SJSA1 (cell line): ENCODE data around the gene PLXNA4. TPM values are rescaled to one million over a fixed set of nuclear protein-coding genes. Genes with fewer than 3 reads are reported as not detected.

Experiments used
- DNase-seq, 2 experiments: peaks; one replicate each; pipeline ENCODE4 v3.0.0-alpha.2; 2015 to 2020; ENCODE audit warnings: low spot score in 2 of 2, low read depth in 1 of 2
- H3K27ac ChIP-seq: fragments of 250-450 bp; sonication (Bioruptor Pico); 2 replicates; pipeline ENCODE4 v1.5.1; 2020; ENCODE audit warnings: mild to moderate bottlenecking, moderate library complexity
- H3K27me3 ChIP-seq: fragments of 250-450 bp; sonication (Bioruptor Pico); replicated peaks from 2 replicates; pipeline ENCODE4 v1.5.1; 2020; ENCODE audit warnings: mild to moderate bottlenecking, moderate library complexity
- H3K36me3 ChIP-seq: fragments of 250-450 bp; sonication (Bioruptor Pico); 2 replicates; pipeline ENCODE4 v1.5.1; 2020; ENCODE audit warnings: mild to moderate bottlenecking
- H3K4me1 ChIP-seq: fragments of 250-450 bp; sonication (Bioruptor Pico); replicated peaks from 2 replicates; pipeline ENCODE4 v1.6.1; 2021; ENCODE audit warnings: mild to moderate bottlenecking
- H3K4me3 ChIP-seq: fragments of 250-450 bp; sonication (Bioruptor Pico); 2 replicates; pipeline ENCODE4 v1.5.1; 2020; ENCODE audit warnings: mild to moderate bottlenecking
- H3K9me3 ChIP-seq: fragments of 250-450 bp; sonication (Bioruptor Pico); replicated peaks from 2 replicates; pipeline ENCODE4 v1.5.1; 2020; ENCODE audit warnings: mild to moderate bottlenecking
- total RNA-seq: library from RNA; depleted of rRNA; stranded (reverse); fragments of >200 nt; shearing (Covaris generic); gene quantifications from 2 replicates; pipeline ENCODE4 v1.2.3, GENCODE V29; 2014

Gene PLXNA4
- total RNA-seq, 1 experiment from 2014 or later = not detected

DNA sequence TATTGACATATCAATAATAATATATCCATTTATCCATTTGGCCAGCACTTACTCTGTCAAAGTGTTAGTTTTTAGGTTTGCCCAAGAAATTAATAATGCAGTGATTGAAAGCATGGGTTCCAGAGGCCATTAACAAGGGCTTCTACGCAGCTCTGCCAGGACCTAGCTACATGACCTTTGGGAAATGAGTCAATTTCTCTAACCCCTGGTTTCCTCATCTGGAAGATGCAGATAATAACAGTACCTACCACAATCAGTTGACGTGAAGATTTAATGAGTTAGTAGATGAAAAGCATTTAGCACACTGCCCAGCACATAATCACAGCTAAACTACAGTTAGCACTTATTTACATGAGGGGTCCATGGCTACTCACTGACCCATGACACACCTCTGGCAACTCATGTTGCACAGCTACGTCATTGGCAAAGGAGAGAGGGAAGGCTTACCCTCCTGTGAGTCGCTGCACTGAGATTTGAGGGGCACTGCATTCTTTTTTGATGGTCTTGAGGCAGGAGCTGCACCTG, 263.7 kb downstream of the PLXNA4 start:
- DNase-seq = no peak
- no peak overlapping the region for H3K4me3 ChIP-seq
- H3K36me3 ChIP-seq = no peaks in the 10 kb centered on the region
- no peak overlapping the region for H3K27ac ChIP-seq
- H3K27me3 ChIP-seq = no peaks in the 10 kb centered on the region
- H3K9me3 ChIP-seq = no peaks in the 10 kb centered on the region
- no peaks in the 10 kb centered on the region for H3K4me1 ChIP-seq

DNA sequence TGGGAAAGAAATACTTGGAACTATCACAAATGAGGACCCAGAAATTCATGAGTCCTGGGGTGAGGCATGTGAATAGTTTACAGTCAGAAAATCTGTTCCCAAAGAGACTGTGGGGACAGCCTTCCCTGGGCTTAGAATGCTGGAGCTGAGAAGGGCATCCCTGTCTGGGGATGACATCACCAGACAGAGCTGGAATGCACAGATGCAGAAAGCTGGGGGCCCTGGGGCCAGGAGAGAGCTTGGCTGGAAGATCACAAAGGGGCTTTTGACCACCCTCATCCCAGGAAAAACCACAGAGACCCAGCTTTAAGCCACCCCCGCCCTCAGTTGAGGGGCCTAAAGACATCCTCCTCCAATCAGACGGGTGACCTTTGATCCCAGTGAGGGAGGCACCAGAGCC, 264.5 kb downstream of the PLXNA4 start:
- Histone ChIP-seq H3K9me3 (no peaks in the 10 kb centered on the region), H3K4me3 (no peak overlapping the region), H3K36me3 (no peaks in the 10 kb centered on the region), H3K27me3 (no peaks in the 10 kb centered on the region), H3K4me1 (no peaks in the 10 kb centered on the region), H3K27ac (no peak overlapping the region)
- no peak for DNase-seq

DNA sequence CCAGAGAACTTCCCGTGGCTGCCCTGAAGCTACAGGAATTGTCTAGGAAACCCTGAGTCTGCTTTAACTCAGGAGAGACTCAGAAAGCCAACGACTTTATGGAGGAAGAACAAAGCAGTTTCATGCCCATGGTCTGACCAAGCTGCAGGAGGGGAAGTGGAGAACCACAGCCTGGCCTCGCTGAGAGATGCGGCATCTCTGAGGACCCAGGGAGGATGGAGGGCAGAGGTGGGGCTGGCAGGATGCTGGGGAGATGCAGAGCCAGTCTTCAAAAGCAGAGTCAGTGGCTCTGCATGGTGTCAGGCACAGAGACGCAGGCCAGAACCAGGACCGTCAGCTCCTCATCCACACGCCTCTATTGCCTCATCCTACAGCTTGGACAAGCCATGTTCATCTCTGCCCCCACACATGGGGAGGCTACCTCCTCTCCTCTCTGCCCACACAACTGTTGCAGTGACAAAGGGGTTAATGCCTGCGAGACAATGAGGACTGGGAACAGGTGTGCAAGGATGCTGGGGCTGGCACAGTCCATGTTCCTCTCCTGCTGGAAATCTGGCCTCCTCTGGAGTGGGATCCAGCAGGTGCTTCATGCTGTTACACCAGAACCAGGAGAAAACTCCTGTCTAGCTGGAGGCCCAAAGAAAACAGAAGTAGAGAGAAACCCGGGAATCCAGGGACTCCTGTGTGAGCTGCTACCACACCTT, 267.0 kb downstream of the PLXNA4 start:
- Histone ChIP-seq H3K9me3 (no peaks in the 10 kb centered on the region), H3K4me1 (no peaks in the 10 kb centered on the region), H3K36me3 (no peaks in the 10 kb centered on the region), H3K27ac (no peak overlapping the region), H3K27me3 (no peaks in the 10 kb centered on the region), H3K4me3 (no peak overlapping the region)
- no peak for DNase-seq

DNA sequence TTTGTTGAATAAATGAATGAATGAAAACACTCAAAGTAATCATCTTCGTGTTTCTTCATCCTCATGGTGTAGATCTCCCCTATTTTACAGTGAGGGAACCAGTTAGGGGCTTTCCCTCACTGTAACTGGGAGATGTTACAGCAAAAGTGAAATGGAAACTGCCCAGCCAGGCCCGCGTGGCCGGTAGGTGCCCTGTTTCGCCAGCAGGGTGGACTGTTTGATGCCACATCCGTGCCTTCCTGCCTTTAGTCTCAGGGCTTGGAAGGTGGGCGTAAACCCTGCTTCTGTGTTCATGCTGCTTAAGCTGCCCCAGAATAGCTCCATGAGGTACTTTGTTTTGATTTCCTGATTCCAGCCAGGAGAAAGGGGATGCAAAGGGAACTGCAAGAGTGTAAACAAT, 268.8 kb downstream of the PLXNA4 start:
- no peaks in the 10 kb centered on the region for H3K4me1 ChIP-seq
- H3K27ac ChIP-seq = no peak overlapping the region
- no peak for DNase-seq
- no peak overlapping the region for H3K4me3 ChIP-seq
- no peaks in the 10 kb centered on the region for H3K27me3 ChIP-seq
- H3K36me3 ChIP-seq = no peaks in the 10 kb centered on the region
- no peaks in the 10 kb centered on the region for H3K9me3 ChIP-seq

DNA sequence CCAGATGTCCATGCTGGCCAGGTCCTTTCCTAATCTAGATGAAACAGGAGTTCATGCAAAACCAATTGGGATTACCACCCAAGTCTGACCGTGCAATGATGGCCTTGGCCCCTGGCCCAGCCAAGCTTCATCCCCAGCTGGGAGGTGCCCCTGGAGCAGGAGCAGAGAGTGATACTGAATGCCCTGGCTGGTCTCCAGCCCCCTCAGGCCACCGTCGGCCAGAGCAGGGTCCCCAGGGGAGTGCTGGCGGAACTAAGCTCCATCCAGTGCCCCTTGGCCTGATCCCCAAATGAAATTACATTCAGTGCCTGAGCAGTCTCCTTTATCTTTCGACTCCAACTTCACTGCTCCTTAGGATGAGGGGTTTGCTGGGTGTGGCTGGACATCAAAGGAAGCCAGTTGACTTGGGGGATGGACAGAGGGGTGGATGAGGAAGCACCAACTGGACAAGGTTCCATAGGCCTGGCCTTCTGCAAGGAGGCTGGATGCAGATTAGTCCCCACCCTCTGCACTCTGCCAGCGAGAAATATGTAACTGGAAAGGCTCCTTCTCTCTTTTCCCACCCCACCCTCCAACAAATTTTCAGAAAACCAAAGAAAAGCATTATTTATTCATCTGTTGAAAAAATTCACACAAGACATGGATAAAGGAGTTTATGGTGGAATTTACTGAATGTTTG, 275.5 kb downstream of the PLXNA4 start:
- no peaks in the 10 kb centered on the region for H3K27me3 ChIP-seq
- H3K9me3 ChIP-seq = no peaks in the 10 kb centered on the region
- no peaks in the 10 kb centered on the region for H3K36me3 ChIP-seq
- H3K4me3 ChIP-seq = no peak overlapping the region
- no peaks in the 10 kb centered on the region for H3K4me1 ChIP-seq
- H3K27ac ChIP-seq = no peak overlapping the region
- no peak for DNase-seq

DNA sequence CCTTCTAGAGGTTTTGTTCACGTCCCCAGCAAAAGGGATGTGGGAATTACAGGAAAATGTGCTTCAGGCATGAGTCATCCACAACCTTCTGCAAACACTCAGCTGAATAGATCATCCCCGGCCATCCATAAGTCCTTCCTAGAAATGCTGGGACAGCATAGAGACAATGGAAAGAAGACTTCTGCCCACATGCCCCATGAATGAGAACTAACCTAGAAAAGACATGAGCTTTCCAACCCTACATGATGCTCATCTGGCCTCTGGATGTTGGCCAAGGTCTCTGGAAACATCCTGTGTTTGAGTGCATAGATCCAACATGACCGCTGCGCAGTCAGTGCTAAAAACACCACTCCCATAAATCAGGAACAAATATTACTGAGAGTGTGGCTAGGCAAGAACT, 277.5 kb downstream of the PLXNA4 start:
- no peak for DNase-seq
- H3K4me1 ChIP-seq = no peaks in the 10 kb centered on the region
- no peak overlapping the region for H3K4me3 ChIP-seq
- no peaks in the 10 kb centered on the region for H3K27me3 ChIP-seq
- H3K9me3 ChIP-seq = no peaks in the 10 kb centered on the region
- H3K36me3 ChIP-seq = no peaks in the 10 kb centered on the region
- no peak overlapping the region for H3K27ac ChIP-seq

DNA sequence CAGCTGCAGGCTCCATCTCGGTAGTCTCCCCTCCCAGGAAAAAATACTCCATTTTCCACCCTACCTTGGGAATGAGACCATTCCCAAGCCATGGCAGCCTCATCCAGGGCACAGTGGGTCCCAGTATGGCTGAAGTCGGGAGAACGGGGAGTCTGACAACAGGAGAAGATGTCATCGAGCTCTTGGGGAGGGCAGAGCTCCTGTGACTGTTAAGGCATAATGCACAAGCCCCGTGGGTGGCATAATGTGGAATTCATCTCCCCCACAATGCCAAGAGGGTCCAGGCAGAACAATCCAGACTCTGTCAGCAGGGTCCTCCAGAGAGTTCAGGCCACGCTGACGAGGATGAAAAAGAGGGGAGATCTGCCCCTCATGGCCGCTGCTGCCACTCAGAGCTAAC, 279.4 kb downstream of the PLXNA4 start:
- Histone ChIP-seq H3K27ac (no peak overlapping the region), H3K36me3 (no peaks in the 10 kb centered on the region), H3K4me1 (no peaks in the 10 kb centered on the region), H3K4me3 (no peak overlapping the region), H3K9me3 (no peaks in the 10 kb centered on the region), H3K27me3 (no peaks in the 10 kb centered on the region)
- no peak for DNase-seq

DNA sequence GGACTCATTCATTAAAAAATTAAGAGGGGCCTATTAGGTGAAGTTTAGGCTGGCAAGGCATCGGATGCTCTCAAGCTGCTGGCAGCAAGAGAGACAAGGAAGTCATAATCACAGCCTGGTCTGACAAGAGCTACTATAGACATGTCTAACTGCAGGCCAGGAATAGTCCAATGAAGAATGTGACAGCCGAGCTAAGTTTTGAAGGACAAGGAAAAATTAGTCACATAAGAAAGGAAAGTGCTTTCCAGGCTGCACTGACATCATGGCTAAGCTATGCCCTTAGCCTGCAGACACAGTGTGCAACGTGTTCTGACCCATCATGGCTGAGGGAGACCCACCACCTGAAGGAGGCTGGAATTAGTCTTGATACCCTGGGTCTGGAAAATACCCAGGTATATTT, 281.1 kb downstream of the PLXNA4 start:
- Histone ChIP-seq H3K36me3 (no peaks in the 10 kb centered on the region), H3K27ac (no peak overlapping the region), H3K4me1 (no peaks in the 10 kb centered on the region), H3K9me3 (no peaks in the 10 kb centered on the region), H3K27me3 (no peaks in the 10 kb centered on the region), H3K4me3 (no peak overlapping the region)
- no peak for DNase-seq

DNA sequence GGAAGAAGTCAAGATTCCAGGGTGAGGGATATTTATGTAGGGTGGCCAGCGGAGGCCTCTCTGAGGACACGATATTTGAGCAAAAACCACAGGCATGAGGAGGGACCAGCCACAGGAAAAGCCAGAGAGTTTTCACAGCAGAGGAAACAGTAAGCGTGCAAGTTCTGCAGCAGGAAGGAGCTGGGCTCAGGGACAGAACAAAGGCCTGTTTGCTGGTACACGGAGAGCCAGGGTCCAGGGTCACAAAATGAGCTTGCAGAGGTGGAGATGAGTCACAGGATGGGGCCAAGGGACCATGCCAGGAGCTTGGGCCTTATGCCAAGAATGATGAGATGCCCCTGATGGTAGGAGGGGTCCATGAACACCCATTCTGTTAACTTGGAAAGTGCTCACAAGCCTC, 283.5 kb downstream of the PLXNA4 start:
- no peaks in the 10 kb centered on the region for H3K4me1 ChIP-seq
- no peaks in the 10 kb centered on the region for H3K36me3 ChIP-seq
- no peak overlapping the region for H3K27ac ChIP-seq
- H3K9me3 ChIP-seq = no peaks in the 10 kb centered on the region
- no peak for DNase-seq
- no peaks in the 10 kb centered on the region for H3K27me3 ChIP-seq
- H3K4me3 ChIP-seq = no peak overlapping the region

DNA sequence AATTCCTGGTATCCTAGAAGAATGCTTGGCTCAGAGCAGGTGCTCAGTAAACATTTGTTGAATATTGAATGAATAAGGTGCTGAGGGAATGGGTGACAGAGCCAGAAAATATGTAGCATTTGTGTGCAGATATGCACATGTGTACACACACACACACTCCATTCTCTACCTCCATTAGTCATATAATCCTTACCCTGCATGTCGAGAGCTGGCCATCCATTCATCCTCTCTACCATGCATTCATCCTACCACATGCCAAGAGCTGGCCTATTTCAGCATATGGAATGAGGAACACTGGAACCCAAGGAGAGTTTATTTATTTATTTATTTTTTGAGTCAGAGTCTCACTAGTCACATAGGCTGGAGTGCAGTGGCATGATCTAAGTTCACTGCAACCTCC, 284.8 kb downstream of the PLXNA4 start:
- H3K36me3 ChIP-seq = no peaks in the 10 kb centered on the region
- DNase-seq = no peak
- H3K9me3 ChIP-seq = no peaks in the 10 kb centered on the region
- no peak overlapping the region for H3K27ac ChIP-seq
- H3K4me3 ChIP-seq = no peak overlapping the region
- H3K4me1 ChIP-seq = no peaks in the 10 kb centered on the region
- H3K27me3 ChIP-seq = no peaks in the 10 kb centered on the region

DNA sequence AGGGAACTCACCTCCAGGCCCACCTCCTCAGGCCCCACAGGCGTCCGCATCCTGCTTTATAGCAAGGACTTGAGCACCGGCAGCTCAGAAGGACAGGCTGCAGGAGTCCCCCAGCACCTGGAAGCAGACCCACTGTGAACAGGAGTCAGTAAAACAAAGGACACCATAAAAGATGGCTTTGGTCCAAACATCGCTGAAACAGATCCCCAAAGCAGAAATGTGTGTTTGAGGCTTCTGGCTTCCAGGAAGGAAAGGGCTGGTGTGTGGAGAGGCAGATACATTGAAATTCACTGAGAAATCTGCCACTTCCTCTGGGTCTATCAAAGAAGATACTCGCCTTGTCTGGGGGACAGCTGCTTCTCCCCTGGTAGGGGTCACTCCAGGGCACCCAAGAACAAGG, 286.2 kb downstream of the PLXNA4 start:
- no peaks in the 10 kb centered on the region for H3K4me1 ChIP-seq
- no peak for DNase-seq
- no peak overlapping the region for H3K27ac ChIP-seq
- H3K4me3 ChIP-seq = no peak overlapping the region
- H3K9me3 ChIP-seq = no peaks in the 10 kb centered on the region
- H3K27me3 ChIP-seq = no peaks in the 10 kb centered on the region
- H3K36me3 ChIP-seq = no peaks in the 10 kb centered on the region

DNA sequence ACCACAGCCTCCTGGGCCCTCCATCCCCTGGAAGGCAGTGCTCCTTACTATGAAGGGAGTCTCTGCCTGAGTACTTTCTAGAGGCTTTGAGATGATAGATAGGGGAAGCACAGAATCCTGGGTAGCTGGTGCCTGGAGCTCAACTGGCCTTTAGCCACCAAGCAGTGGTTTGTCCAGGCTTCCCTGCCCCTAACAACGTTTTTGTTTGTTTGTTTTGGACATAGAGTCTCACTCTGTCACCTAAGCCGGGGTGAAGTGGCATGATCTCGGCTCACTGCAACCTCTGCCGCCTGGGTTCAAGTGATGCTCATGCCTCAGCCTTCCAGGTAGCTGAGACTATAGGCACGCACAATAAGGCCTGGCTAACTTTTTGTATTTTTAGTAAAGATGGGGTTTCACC, 289.4 kb downstream of the PLXNA4 start:
- no peak for DNase-seq
- Histone ChIP-seq H3K27me3 (no peaks in the 10 kb centered on the region), H3K4me3 (no peak overlapping the region), H3K4me1 (no peaks in the 10 kb centered on the region), H3K36me3 (no peaks in the 10 kb centered on the region), H3K27ac (no peak overlapping the region), H3K9me3 (no peaks in the 10 kb centered on the region)

DNA sequence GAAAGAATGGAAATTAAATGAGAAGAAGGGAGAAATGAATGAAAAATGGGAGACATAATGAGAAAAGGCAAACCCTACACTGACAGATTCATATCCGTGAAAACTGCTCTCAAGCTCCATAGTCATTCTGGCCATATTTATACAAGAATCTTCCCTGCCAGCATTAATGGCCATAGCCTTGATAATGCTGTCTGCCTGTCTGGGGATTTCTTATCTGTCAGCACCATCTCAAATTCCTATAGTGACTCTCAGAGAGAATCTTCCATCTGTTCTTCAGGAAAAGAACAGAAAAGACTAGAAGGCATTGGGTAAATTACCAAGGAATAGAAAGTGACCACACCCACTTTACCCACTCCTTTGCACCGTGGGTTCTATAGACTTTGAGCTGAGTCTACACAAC, 295.9 kb downstream of the PLXNA4 start:
- Histone ChIP-seq H3K27me3 (no peaks in the 10 kb centered on the region), H3K27ac (no peak overlapping the region), H3K36me3 (no peaks in the 10 kb centered on the region), H3K4me3 (no peak overlapping the region), H3K4me1 (no peaks in the 10 kb centered on the region), H3K9me3 (no peaks in the 10 kb centered on the region)
- DNase-seq = no peak

DNA sequence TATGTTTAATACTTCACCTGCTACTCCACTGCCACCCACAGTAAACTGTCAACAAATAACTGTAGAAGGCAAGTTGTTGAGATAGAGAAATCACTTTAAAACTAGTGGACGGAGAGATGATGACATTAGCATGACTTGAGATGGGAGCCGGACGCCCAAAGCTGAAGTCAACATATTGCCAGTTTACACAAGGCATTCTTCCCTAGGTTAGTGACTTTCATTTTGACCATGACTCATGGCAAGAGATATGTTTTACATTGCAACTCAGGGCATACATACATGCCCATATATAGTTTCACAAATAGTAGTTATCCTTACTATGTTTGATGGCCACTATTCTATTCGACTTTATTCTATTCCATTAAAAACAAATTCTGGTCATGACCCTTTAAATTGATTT, 296.6 kb downstream of the PLXNA4 start:
- no peaks in the 10 kb centered on the region for H3K4me1 ChIP-seq
- H3K27me3 ChIP-seq = no peaks in the 10 kb centered on the region
- H3K4me3 ChIP-seq = no peak overlapping the region
- no peak overlapping the region for H3K27ac ChIP-seq
- DNase-seq = no peak
- H3K9me3 ChIP-seq = no peaks in the 10 kb centered on the region
- H3K36me3 ChIP-seq = no peaks in the 10 kb centered on the region
